Natural killer cell (primary cell): ENCODE results near the gene SLC15A3. TPM values are rescaled to one million over a fixed set of nuclear protein-coding genes. Genes with fewer than 3 reads are reported as not detected.

ENCODE experiments used
- ATAC-seq, 3 donors: fragments of 150-1000 bp in 2 of 3; fragments of 200-7000 bp in 1 of 3; cut with Tn5 transposase; 1 replicate in 1 of 3; 2 replicates in 2 of 3; pipeline ENCODE4 v1.10.0; 2021; ENCODE audit warnings: mild to moderate bottlenecking in 2 of 3, moderate library complexity in 2 of 3
- DNase-seq, 2 donors: peaks; one replicate each; pipeline versions ENCODE4 v3.0.0 to v3.0.0-alpha.2; 2013 to 2021; ENCODE audit warnings: mixed read lengths in 1 of 2
- H3K27ac ChIP-seq: one replicate; pipeline ENCODE4 v1.5.1; 2013; ENCODE audit warnings: mild to moderate bottlenecking, low read length
- H3K27me3 ChIP-seq: one replicate; pipeline ENCODE4 v1.6.1; 2013; ENCODE audit warnings: low read length; ENCODE audit not compliant: control insufficient read depth, insufficient read depth
- H3K36me3 ChIP-seq: one replicate; pipeline ENCODE4 v1.6.1; 2013; ENCODE audit warnings: low read length; ENCODE audit not compliant: control insufficient read depth, insufficient read depth
- H3K4me1 ChIP-seq: one replicate; pipeline ENCODE4 v1.6.1; 2013; ENCODE audit warnings: low read length; ENCODE audit not compliant: control insufficient read depth, insufficient read depth
- H3K4me3 ChIP-seq: one replicate; pipeline ENCODE4 v1.5.1; 2013; ENCODE audit warnings: low read length
- H3K9me3 ChIP-seq: one replicate; pipeline ENCODE4 v1.6.1; 2013; ENCODE audit warnings: low read length; ENCODE audit not compliant: control insufficient read depth, insufficient read depth
- H3K27ac Mint-ChIP-seq, 2 donors: one replicate each; pipeline ENCODE4 v1.8.0; 2022; ENCODE audit warnings: mild to moderate bottlenecking in 2 of 2, mixed read lengths in 2 of 2, moderate library complexity in 1 of 2
- H3K27me3 Mint-ChIP-seq, 2 donors: one replicate each; pipeline ENCODE4 v1.8.0; 2022; ENCODE audit warnings: low read depth in 2 of 2, mixed read lengths in 2 of 2
- H3K36me3 Mint-ChIP-seq: one replicate; pipeline ENCODE4 v1.8.0; 2022; ENCODE audit warnings: mixed read lengths
- H3K4me1 Mint-ChIP-seq, 2 donors: one replicate each; pipeline ENCODE4 v1.8.0; 2022; ENCODE audit warnings: mixed read lengths in 2 of 2
- H3K4me3 Mint-ChIP-seq: one replicate; pipeline ENCODE4 v1.8.0; 2022; ENCODE audit warnings: mild to moderate bottlenecking, moderate library complexity, mixed read lengths
- H3K9me3 Mint-ChIP-seq, 2 donors: one replicate each; pipeline ENCODE4 v1.8.0; 2022; ENCODE audit warnings: mixed read lengths in 2 of 2
- CTCF ChIP-seq: fragments of 200-600 bp; IDR thresholded peaks from one replicate; pipeline ENCODE4 v1.8.0; 2022; ENCODE audit warnings: antibody characterized with exemption
- WGBS: methylation state at CpG from one replicate; pipeline ENCODE4 v1.1.7; 2013; ENCODE audit warnings: missing lambda C conversion rate; ENCODE audit not compliant: insufficient coverage; 5-methylcytosine and 5-hydroxymethylcytosine counted together
- intact Hi-C: fragments of 100-400 bp; cut with micrococcal nuclease; formaldehyde crosslinking; loops from one replicate; pipeline ENCODE4 v1.14.2; 2022
- total RNA-seq, 4 donors: library from RNA; stranded (reverse); fragments of 120-200 nt in 1 of 4; gene quantifications; one replicate each; pipeline versions ENCODE4 v1.2.3 to v1.2.4, GENCODE V29; 2013 to 2022

The SLC15A3 gene
- total RNA-seq, 3 donors from 2014 or later (not counting 1 experiment from before 2014, with no cell fraction given): 11.6 to 26.5 (median 20.1) TPM

GRCh38 chr11:60946601-60947264, 5.2 kb downstream of the SLC15A3 start:
- Histone ChIP-seq H3K36me3 (no peaks in the 10 kb centered on the region), H3K9me3 (no peaks in the 10 kb centered on the region), H3K4me3 (no peak overlapping the region), H3K27ac (no peak overlapping the region), H3K4me1 (peaks cover 14% of the 10 kb centered on the region), H3K27me3 (peaks cover 4% of the 10 kb centered on the region)
- Mint-ChIP-seq H3K27ac (no peak overlapping the region), H3K4me1 (peaks cover under 1 to 7% of the 10 kb centered on the region in 2 donors), H3K9me3 (no peaks in the 10 kb centered on the region), H3K4me3 (no peak overlapping the region), H3K27me3 (peaks cover 10 to 14% of the 10 kb centered on the region in 2 donors), H3K36me3 (no peaks in the 10 kb centered on the region)
- intact Hi-C loops: no loop called here
- no peak for TF ChIP-seq CTCF
- no peak for DNase-seq
- no peak for ATAC-seq
- WGBS: 95% methylated on average over 14 of the region's 15 CpGs

GRCh38 chr11:60945295-60945667, 6.7 kb downstream of the SLC15A3 start:
- no peak for TF ChIP-seq CTCF
- no peak overlapping the region for H3K27ac Mint-ChIP-seq
- intact Hi-C loops: no loop called here
- ATAC-seq: no peak
- Histone ChIP-seq H3K36me3 (no peaks in the 10 kb centered on the region), H3K4me1 (peaks cover 4% of the 10 kb centered on the region), H3K9me3 (no peaks in the 10 kb centered on the region), H3K4me3 (no peak overlapping the region), H3K27me3 (peaks cover 4% of the 10 kb centered on the region), H3K27ac (no peak overlapping the region)
- DNase-seq: no peak
- no peaks in the 10 kb centered on the region for H3K36me3 Mint-ChIP-seq
- H3K4me3 Mint-ChIP-seq: no peak overlapping the region
- peaks cover 0 to 4% of the 10 kb centered on the region in 2 donors for H3K4me1 Mint-ChIP-seq
- peaks cover 10 to 14% of the 10 kb centered on the region in 2 donors for H3K27me3 Mint-ChIP-seq
- no peaks in the 10 kb centered on the region for H3K9me3 Mint-ChIP-seq
- WGBS: 88% methylated on average over 5 of the region's 5 CpGs

GRCh38 chr11:60944490-60945294, 7.3 kb downstream of the SLC15A3 start:
- intact Hi-C loops: no loop called here
- no peaks in the 10 kb centered on the region for H3K36me3 ChIP-seq
- DNase-seq: peak in 1 of 2 donors; percentile 41
- peaks cover 10 to 14% of the 10 kb centered on the region in 2 donors for H3K27me3 Mint-ChIP-seq
- no peaks in the 10 kb centered on the region for H3K27me3 ChIP-seq
- H3K36me3 Mint-ChIP-seq: no peaks in the 10 kb centered on the region
- H3K27ac Mint-ChIP-seq: no peak overlapping the region
- no peak overlapping the region for H3K27ac ChIP-seq
- no peak overlapping the region for H3K4me3 Mint-ChIP-seq
- no peak overlapping the region for H3K4me3 ChIP-seq
- no peak for ATAC-seq
- no peaks in the 10 kb centered on the region for H3K4me1 ChIP-seq
- no peaks in the 10 kb centered on the region for H3K9me3 Mint-ChIP-seq
- H3K9me3 ChIP-seq: no peaks in the 10 kb centered on the region
- 77% methylated on average over 11 of the region's 11 CpGs for WGBS
- TF ChIP-seq CTCF: no peak
- peaks cover 0 to 4% of the 10 kb centered on the region in 2 donors for H3K4me1 Mint-ChIP-seq
